ENCODE data around the gene SAMD4B. TPM values are rescaled to one million over a fixed set of nuclear protein-coding genes. Genes with fewer than 3 reads are reported as not detected.

SAMD4B gene
- 81.2 TPM for total RNA-seq

GRCh38 chr19:39341719-39342604 lies at the start of gene SAMD4B:
TSS of gene SAMD4B (plus strand) at chr19:39342421. CDS start at chr19:39356894, 14,473 bp downstream.

GRCh38 chr19:39296055-39296645 lies 46.1 kb upstream of the SAMD4B start, which contains the start of gene IFNL1:
TSS of gene IFNL1 (plus strand) at chr19:39296407. CDS start at chr19:39296422, 15 bp downstream.

DNA sequence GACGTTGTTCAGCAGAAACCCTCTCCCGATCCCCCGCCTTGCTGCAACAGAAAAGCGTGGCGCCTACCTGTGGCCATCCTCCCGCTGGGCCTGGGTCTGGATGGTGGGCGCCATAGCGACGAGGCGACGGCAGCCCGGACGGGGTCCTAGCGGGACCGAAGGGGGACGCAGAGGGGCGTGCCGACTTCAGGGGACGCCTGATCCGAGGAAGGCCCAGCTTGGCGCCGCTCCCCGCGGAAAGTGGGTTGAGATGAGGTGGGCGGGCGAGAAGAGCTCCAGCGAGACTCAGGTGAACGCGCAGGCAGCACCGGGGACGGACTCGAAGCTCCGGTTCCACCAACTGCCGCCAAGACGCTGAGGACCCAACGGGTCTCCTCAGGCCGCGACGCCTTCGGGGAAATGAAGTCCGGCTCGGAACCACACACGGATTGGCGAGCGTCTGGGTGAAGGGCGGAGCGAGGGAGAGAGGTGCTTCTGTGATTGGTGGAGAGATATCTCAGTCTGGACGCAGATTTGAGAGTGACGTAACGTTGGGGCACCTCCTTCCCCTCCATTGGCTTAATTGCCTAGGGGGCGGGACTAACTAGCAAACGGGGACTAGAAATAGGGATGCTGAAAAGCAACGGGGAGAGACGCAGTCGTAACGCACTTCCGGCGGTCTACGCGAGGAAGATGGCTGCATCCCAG lies 48.7 kb downstream of the SAMD4B start, which contains the start of the genes MED29 and PAF1:
Gene MED29 (plus strand): TSS at position 628 of the 687 bp plus-strand sequence. CDS start 45 bp downstream, at position 673.
Gene PAF1 (minus strand): TSS at position 356 of the 687 bp plus-strand sequence. CDS start 242 bp downstream, at position 114.

DNA sequence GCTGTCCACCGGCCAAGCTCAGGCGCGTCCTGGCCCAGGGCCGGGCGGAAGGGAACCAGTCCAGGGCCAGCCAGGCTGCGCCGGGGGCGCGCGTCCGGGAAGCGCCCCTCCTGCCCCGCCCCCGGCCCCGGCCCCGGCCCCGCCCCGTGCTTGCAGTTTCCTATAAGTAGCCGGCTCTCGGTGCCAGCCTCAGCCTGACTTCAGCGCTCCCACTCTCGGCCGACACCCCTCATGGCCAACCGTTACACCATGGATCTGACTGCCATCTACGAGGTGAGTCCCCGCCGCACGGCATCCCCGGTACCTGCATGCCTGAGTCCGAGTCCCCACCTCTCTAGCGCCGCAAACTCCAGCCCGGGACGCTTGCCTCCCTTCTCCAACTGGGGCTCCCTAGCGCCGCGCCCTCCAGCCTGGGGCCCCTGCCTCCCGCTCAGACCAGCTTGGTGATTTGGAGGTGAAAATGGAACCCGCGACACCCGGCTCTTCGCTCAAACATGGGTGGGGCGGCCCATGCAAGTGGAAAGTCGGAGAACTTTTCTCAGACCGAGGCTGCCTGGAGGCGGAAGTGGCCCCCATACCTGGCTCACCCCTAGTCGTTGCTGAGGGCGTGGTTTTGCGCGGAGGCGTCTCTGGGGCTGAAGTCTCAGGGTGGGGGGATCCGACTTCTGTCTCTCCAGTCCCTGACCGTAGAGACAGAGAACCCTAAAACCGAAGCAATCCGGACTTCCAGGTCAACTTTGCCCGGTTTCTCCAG lies 64.6 kb downstream of the SAMD4B start, which contains the start of gene ZFP36:
Gene ZFP36 (plus strand): TSS at position 192 of the 754 bp plus-strand sequence. CDS start 58 bp downstream, at position 250.

DNA sequence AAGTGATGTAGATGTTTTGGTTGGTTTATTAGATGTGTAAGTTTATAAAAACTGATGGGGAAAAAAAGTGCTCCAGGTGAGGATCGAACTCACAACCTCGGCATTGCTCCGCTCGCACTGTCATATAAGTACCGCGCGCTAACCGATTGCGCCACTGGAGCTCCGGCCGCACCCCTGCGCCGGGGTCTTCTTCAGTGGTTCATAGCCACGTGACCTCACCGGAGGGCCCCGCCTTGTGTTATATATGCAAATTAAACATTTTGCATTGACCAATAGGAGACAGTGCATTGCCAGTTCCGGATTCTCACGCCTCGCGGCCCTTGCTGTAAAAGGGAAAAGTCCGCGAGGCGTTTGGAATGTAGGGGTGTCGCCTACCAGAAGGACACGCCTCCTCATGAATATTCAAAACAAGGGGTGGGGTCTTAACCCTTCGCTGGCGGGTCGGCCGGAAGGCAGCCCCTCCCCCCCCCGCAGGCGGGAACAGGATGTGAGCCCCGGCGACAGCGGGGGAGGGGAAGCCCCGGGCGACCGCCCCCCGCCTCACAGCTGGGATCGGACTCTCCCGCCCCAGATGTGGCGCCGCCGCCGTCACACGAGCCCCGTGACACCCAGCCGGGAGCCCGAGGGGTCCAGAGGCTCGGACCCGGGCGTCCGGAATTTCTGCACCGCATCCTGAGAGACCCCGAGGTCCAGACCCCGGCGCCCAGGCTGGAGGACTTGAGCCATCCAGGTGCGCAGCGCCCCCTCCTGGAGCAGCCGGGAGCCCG lies 70.1 kb downstream of the SAMD4B start, which contains the start of gene PLEKHG2:
Gene PLEKHG2 (plus strand): TSS at position 570 of the 767 bp plus-strand sequence. CDS start 1,418 bp downstream, outside the sequence.

Other genes starting within 250 kb of the SAMD4B start
- gene PAK4, start 216.6 kb upstream of the SAMD4B start, total RNA-seq = 31.8 TPM
- 20.0 TPM for gene NCCRP1, start 145.5 kb upstream of the SAMD4B start, total RNA-seq
- gene SYCN, start 138.2 kb upstream of the SAMD4B start, total RNA-seq = not detected
- not detected for gene IFNL3, start 97.4 kb upstream of the SAMD4B start, total RNA-seq
- gene IFNL4, start 93.6 kb upstream of the SAMD4B start, total RNA-seq = not detected
- gene IFNL2, start 74.0 kb upstream of the SAMD4B start, total RNA-seq = not detected
- gene IFNL1, start 46.0 kb upstream of the SAMD4B start, total RNA-seq = not detected
- gene LRFN1, start 21.6 kb upstream of the SAMD4B start, total RNA-seq = 20.6 TPM
- 7.3 TPM for gene GMFG, start 6.4 kb upstream of the SAMD4B start, total RNA-seq
- 34.6 TPM for gene PAF1, start 48.7 kb downstream of the SAMD4B start, total RNA-seq
- 19.4 TPM for gene MED29, start 49.0 kb downstream of the SAMD4B start, total RNA-seq
- 23.1 TPM for gene ZFP36, start 64.4 kb downstream of the SAMD4B start, total RNA-seq
- 34.6 TPM for gene PLEKHG2, start 70.2 kb downstream of the SAMD4B start, total RNA-seq
- 77.1 TPM for gene RPS16, start 93.5 kb downstream of the SAMD4B start, total RNA-seq
- 76.5 TPM for gene SUPT5H, start 103.2 kb downstream of the SAMD4B start, total RNA-seq
- gene TIMM50, start 138.4 kb downstream of the SAMD4B start, total RNA-seq = 46.6 TPM
- gene DLL3, start 156.5 kb downstream of the SAMD4B start, total RNA-seq = 9.5 TPM
- gene SELENOV, start 172.7 kb downstream of the SAMD4B start, total RNA-seq = 1.7 TPM
- gene EID2B, start 190.4 kb downstream of the SAMD4B start, total RNA-seq = 14.8 TPM
- 14.2 TPM for gene EID2, start 197.7 kb downstream of the SAMD4B start, total RNA-seq